Neural cell (in vitro differentiated cells): ENCODE results near the gene HS2ST1. TPM values are rescaled to one million over a fixed set of nuclear protein-coding genes. Genes with fewer than 3 reads are reported as not detected.

Experiments
- H2AFZ ChIP-seq: fragments of 200-600, 300-800 bp; sonication (generic), shearing (Covaris generic); 2 replicates; pipeline ENCODE4 v1.6.0; 2014; ENCODE audit warnings: low read depth, mild to moderate bottlenecking, antibody characterized with exemption, low read length, moderate library complexity
- H3F3A ChIP-seq: fragments of 200-600 bp; shearing (Covaris generic); 2 replicates; pipeline ENCODE4 v1.6.1; 2016; ENCODE audit warnings: mild to moderate bottlenecking, moderate library complexity, mixed read lengths, antibody characterized with exemption, low read length; ENCODE audit not compliant: insufficient read depth, poor library complexity, severe bottlenecking
- H3K27ac ChIP-seq: fragments of 200-600, 300-800 bp; sonication (generic), shearing (Covaris generic); 2 replicates; pipeline ENCODE4 v1.5.1; 2014; ENCODE audit warnings: mild to moderate bottlenecking, low read length, moderate library complexity
- H3K27me3 ChIP-seq: fragments of 300-800, 200-600 bp; sonication (generic), shearing (Covaris generic); 2 replicates; pipeline ENCODE4 v1.6.0; 2014; ENCODE audit warnings: mild to moderate bottlenecking, low read depth, low read length, moderate library complexity; ENCODE audit not compliant: insufficient read depth
- H3K36me3 ChIP-seq: fragments of 300-800, 200-600 bp; sonication (generic), shearing (Covaris generic); 2 replicates; pipeline ENCODE4 v1.5.1; 2014; ENCODE audit warnings: mild to moderate bottlenecking, antibody characterized with exemption, low read length, moderate library complexity; ENCODE audit not compliant: insufficient read depth
- H3K4me2 ChIP-seq: fragments of 300-800, 200-600 bp; sonication (generic), shearing (Covaris generic); 2 replicates; pipeline ENCODE4 v1.6.0; 2014; ENCODE audit warnings: mild to moderate bottlenecking, low read length
- H3K4me3 ChIP-seq: fragments of 300-800, 200-600 bp; sonication (generic), shearing (Covaris generic); 2 replicates; pipeline ENCODE4 v1.5.1; 2014; ENCODE audit warnings: mild to moderate bottlenecking, low read length, moderate library complexity
- H3K79me2 ChIP-seq: fragments of 200-600 bp; shearing (Covaris generic); replicated peaks from 2 replicates; pipeline ENCODE4 v1.6.0; 2014; ENCODE audit warnings: mild to moderate bottlenecking, low read length, moderate library complexity; ENCODE audit not compliant: insufficient read depth
- H3K9ac ChIP-seq: fragments of 300-800, 200-600 bp; sonication (generic), shearing (Covaris generic); 2 replicates; pipeline ENCODE4 v1.6.1; 2016; ENCODE audit warnings: mild to moderate bottlenecking, low read length, mixed read lengths
- H3K9me2 ChIP-seq: fragments of 200-600 bp; shearing (Covaris generic); 2 replicates; pipeline ENCODE4 v1.6.1; 2016; ENCODE audit warnings: mild to moderate bottlenecking, low read length, mixed read lengths; ENCODE audit not compliant: insufficient read depth
- H3K9me3 ChIP-seq: fragments of 200-600, 300-800 bp; sonication (generic), shearing (Covaris generic); 2 replicates; pipeline ENCODE4 v1.6.1; 2016; ENCODE audit warnings: mild to moderate bottlenecking, mixed run types, low read length, moderate library complexity, mixed read lengths
- H4K20me1 ChIP-seq: fragments of 200-600 bp; shearing (Covaris generic); 2 replicates; pipeline ENCODE4 v1.6.1; 2016; ENCODE audit warnings: mild to moderate bottlenecking, mixed run types; ENCODE audit not compliant: insufficient read depth
- CTCF ChIP-seq: fragments of 450-650 bp; IDR thresholded peaks from 2 replicates; pipeline ENCODE4 v1.5.1; 2014; ENCODE audit warnings: antibody characterized with exemption, mild to moderate bottlenecking, moderate library complexity; ENCODE audit not compliant: poor library complexity, severe bottlenecking
- EP300 ChIP-seq: fragments of 450-650 bp; conservative IDR thresholded peaks from 2 replicates; pipeline ENCODE4 v1.6.1; 2014; ENCODE audit warnings: antibody characterized with exemption, mild to moderate bottlenecking, moderate library complexity; ENCODE audit not compliant: poor library complexity, severe bottlenecking
- EZH2 ChIP-seq: fragments of 200-600, 300-800 bp; shearing (Covaris generic), sonication (generic); IDR thresholded peaks from 2 replicates; pipeline ENCODE4 v1.6.1; 2014; ENCODE audit warnings: antibody characterized with exemption, low read length, borderline replicate concordance, mild to moderate bottlenecking; ENCODE audit not compliant: insufficient read depth, poor library complexity, severe bottlenecking
- MXI1 ChIP-seq: fragments of 450-650 bp; conservative IDR thresholded peaks from 2 replicates; pipeline ENCODE4 v1.6.1; 2014; ENCODE audit warnings: antibody characterized with exemption, mild to moderate bottlenecking; ENCODE audit not compliant: poor library complexity, severe bottlenecking
- POLR2AphosphoS5 ChIP-seq: IDR thresholded peaks from 2 replicates; pipeline ENCODE4 v1.6.1; 2012
- RAD21 ChIP-seq: fragments of 450-650 bp; conservative IDR thresholded peaks from 2 replicates; pipeline ENCODE4 v1.6.1; 2014; ENCODE audit warnings: antibody characterized with exemption, mild to moderate bottlenecking, moderate library complexity
- REST ChIP-seq: IDR thresholded peaks from 2 replicates; pipeline ENCODE4 v1.6.1; 2012; ENCODE audit warnings: borderline replicate concordance
- SMC3 ChIP-seq: fragments of 450-650 bp; conservative IDR thresholded peaks from 2 replicates; pipeline ENCODE4 v1.6.1; 2014; ENCODE audit warnings: antibody characterized with exemption, mild to moderate bottlenecking, moderate library complexity; ENCODE audit not compliant: poor library complexity
- TAF1 ChIP-seq: IDR thresholded peaks from 2 replicates; pipeline ENCODE4 v1.6.1; 2012; ENCODE audit warnings: low read depth
- polyA plus RNA-seq: library from polyadenylated mRNA; depleted of rRNA; stranded (reverse); fragments of >200 nt; gene quantifications from 2 replicates; pipeline ENCODE4 v1.2.3, GENCODE V29; 2014

Gene HS2ST1
- polyA plus RNA-seq, 1 donor from 2014 or later, result 24.7 TPM

- no peaks in the 10 kb centered on the region for H3K27me3 ChIP-seq
- H3K4me3 ChIP-seq, result no peak overlapping the region
- H3K9me2 ChIP-seq, result no peaks in the 10 kb centered on the region
- peaks cover 25% of the 10 kb centered on the region for H3K79me2 ChIP-seq
- H3K4me2 ChIP-seq, result no peak overlapping the region
- H3K9me3 ChIP-seq, result no peaks in the 10 kb centered on the region
- H3K27ac ChIP-seq, result no peak overlapping the region
- H4K20me1 ChIP-seq, result no peaks in the 10 kb centered on the region
- no peak overlapping the region for H2AFZ ChIP-seq
- no peaks in the 10 kb centered on the region for H3K36me3 ChIP-seq
- H3K9ac ChIP-seq, result no peak overlapping the region
- no peak for TF ChIP-seq CTCF
- TF ChIP-seq POLR2AphosphoS5, result no peak
- TF ChIP-seq RAD21, result no peak
- TF ChIP-seq EZH2, result no peak
- TF ChIP-seq SMC3, result no peak
- TF ChIP-seq REST, result no peak
- TF ChIP-seq MXI1, result no peak
- TF ChIP-seq EP300, result no peak
- no peak for TF ChIP-seq TAF1
- no peaks in the 10 kb centered on the region for H3F3A ChIP-seq
These were observed 36.4 kb downstream of the HS2ST1 start for GRCh38 chr1:86950712-86951419.

GRCh38 chr1:86951430-86951829, 37.0 kb downstream of the HS2ST1 start:
- Histone ChIP-seq H3K9me3 (no peaks in the 10 kb centered on the region), H3K9me2 (no peaks in the 10 kb centered on the region), H3K9ac (no peak overlapping the region), H3F3A (no peaks in the 10 kb centered on the region), H2AFZ (no peak overlapping the region), H4K20me1 (no peaks in the 10 kb centered on the region), H3K4me2 (no peak overlapping the region), H3K36me3 (no peaks in the 10 kb centered on the region), H3K4me3 (no peak overlapping the region), H3K27me3 (no peaks in the 10 kb centered on the region), H3K79me2 (peaks cover 25% of the 10 kb centered on the region), H3K27ac (no peak overlapping the region)
- TF ChIP-seq POLR2AphosphoS5 (no peak), MXI1 (no peak), EP300 (no peak), RAD21 (no peak), REST (no peak), CTCF (no peak), EZH2 (no peak), TAF1 (no peak), SMC3 (no peak)
